Fibroblast of the aortic adventitia (primary cell): ENCODE measurements around the gene STIM2. TPM values are rescaled to one million over a fixed set of nuclear protein-coding genes. Genes with fewer than 3 reads are reported as not detected.

Experiments used
- DNase-seq: peaks from one replicate; pipeline ENCODE4 v3.0.0-alpha.2; 2010; ENCODE audit warnings: low read depth
- H3K4me3 ChIP-seq: 2 replicates; pipeline ENCODE4 v1.5.1; 2011; ENCODE audit warnings: low read depth, mild to moderate bottlenecking, control low read depth, low read length, moderate library complexity
- total RNA-seq: library from RNA; depleted of rRNA; stranded (reverse); fragments of >200 nt; gene quantifications from 2 replicates; pipeline ENCODE4 v1.2.3, GENCODE V29; 2012; ENCODE audit warnings: low replicate concordance
- TF ChIP-seq, protein P1 (sequence below): IDR thresholded peaks from 2 replicates; pipeline ENCODE4 v1.5.1; 2011; ENCODE audit warnings: mild to moderate bottlenecking, low read length, control low read depth, inconsistent platforms; ENCODE audit not compliant: insufficient read depth

The STIM2 gene
- total RNA-seq, 1 donor: 31.2 TPM

DNA sequence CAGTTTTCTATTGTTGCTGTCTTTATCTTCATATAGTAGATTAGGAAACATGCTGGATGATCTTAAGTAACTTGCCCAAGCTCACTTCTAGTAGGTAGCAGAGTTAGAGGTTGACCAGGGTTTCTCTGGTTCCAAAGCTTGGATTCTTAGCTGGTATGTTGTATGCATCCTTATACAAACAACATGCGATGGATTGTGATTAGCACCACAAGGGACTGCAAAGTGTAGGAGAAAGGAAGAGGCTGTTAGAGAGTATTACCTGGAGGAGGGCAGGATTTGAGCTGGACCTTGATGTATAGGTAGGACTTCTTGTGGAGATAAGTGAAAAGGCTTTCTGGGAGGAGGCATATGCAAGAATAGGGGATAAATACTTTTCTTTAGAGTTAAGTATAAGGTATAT lies 5.6 kb downstream of the STIM2 start:
- no peak for DNase-seq
- TF ChIP-seq, protein P1, sequence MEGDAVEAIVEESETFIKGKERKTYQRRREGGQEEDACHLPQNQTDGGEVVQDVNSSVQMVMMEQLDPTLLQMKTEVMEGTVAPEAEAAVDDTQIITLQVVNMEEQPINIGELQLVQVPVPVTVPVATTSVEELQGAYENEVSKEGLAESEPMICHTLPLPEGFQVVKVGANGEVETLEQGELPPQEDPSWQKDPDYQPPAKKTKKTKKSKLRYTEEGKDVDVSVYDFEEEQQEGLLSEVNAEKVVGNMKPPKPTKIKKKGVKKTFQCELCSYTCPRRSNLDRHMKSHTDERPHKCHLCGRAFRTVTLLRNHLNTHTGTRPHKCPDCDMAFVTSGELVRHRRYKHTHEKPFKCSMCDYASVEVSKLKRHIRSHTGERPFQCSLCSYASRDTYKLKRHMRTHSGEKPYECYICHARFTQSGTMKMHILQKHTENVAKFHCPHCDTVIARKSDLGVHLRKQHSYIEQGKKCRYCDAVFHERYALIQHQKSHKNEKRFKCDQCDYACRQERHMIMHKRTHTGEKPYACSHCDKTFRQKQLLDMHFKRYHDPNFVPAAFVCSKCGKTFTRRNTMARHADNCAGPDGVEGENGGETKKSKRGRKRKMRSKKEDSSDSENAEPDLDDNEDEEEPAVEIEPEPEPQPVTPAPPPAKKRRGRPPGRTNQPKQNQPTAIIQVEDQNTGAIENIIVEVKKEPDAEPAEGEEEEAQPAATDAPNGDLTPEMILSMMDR: no peak
- H3K4me3 ChIP-seq: no peak overlapping the region

DNA sequence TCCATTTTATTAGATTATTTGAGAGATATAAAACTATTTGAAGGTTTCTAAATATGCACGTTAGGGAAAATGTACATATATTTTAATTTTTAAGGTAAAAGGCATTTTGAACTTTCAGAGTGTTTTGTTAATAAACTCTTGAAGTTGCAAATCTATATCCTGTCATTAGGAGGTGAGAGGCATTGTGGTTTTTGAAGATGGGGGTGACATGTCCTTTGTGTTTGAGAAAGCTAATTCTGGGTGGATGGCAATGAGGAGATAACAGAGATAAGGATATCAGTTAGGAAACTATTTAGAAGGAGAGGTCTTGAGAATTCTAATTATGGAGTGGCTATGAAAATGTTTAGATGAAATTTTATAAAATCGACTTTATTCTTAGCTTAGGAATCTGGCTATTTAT lies 6.1 kb downstream of the STIM2 start:
- H3K4me3 ChIP-seq: no peak overlapping the region
- TF ChIP-seq, protein P1: no peak
- DNase-seq: no peak

DNA sequence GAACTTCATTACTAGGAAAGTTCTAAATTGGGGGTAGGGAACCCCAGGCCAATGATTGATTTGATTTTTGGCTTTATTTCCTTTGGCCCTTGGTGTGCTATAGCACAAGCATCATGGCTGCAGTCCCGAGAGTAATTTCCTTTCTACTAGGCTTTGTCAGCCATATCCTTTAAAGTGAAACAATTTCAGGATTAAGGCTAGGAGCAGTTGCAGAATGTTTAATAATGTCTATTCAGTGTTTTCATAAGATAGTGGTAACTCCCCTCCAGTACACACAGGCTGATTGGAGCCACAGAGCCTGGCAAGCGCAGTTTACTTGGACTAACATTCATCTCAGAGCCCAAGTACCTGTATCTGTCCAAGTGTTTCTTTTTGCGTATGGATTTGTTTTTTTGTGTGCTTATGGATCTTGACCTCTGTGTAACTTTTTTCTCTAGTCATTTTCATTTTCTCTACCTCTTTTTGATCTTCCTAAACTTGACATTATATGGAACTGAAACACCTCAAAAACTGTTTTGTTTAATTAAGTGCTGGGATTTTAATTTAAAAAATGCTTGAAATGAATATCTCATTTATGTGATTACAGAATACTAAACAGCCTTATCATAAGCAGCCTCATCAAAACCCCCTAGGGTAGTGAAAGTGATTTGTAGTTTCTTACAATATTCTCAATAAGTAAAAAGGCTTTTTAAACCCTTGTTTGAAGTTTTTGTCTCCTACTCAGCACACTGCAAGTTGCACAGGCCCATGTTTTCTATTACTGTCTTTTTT lies 7.5 kb downstream of the STIM2 start:
- peak; percentile 68 for DNase-seq
- TF ChIP-seq, protein P1: no peak
- H3K4me3 ChIP-seq: peak overlapping the region; percentile 29

DNA sequence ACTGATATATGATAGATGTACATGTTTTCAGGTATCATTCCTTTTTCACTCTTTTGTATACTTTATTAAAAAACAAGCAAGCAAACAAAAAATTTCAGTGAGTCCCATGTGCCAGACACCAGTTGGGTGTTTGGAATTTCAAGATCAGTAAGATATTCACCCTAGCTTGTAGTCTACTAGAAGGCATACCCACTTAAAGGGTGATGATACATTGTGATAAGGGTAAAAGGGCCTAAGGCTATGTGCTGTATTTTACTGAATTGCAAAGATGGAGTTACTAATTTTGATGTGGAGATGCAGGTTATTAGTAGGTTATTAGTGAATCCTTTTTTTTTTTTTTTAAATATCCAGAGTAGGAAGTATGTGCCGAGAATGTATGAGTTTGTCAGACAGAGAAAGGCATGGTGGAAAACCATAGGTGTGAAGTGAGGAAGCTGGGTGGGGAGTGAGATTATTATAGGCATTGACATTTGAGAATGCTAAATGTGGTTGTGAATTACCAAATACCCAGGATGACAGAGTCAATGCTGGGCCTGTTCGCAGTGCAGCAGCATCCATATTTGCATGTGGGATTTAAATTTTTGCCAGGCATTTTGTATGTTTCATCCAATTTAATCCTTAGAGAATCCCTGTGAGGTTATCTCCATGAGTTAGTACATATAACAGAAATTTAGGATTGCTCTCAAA lies 10.1 kb downstream of the STIM2 start:
- no peak for DNase-seq
- no peak overlapping the region for H3K4me3 ChIP-seq
- TF ChIP-seq, protein P1: no peak

DNA sequence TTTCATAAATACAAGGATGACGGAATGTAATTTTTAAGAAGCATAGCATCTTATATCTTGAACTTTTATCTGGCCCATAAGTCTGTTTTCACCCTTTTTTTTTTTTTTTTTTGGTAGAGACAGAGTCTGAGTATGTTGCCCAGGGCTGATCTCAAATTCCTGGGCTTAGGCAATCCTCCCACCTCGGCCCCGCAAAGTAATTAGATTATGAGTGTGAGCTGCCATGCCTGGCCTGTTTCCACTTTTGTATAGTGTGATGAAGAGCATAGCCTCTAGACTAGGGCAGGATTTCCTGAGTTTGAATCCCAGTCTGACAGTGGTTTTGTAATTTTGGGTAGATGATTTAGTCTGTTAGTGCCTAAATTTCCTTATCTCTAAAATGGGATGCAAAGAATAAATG lies 11.0 kb downstream of the STIM2 start:
- H3K4me3 ChIP-seq: no peak overlapping the region
- TF ChIP-seq, protein P1: no peak
- DNase-seq: peak; percentile 76

DNA sequence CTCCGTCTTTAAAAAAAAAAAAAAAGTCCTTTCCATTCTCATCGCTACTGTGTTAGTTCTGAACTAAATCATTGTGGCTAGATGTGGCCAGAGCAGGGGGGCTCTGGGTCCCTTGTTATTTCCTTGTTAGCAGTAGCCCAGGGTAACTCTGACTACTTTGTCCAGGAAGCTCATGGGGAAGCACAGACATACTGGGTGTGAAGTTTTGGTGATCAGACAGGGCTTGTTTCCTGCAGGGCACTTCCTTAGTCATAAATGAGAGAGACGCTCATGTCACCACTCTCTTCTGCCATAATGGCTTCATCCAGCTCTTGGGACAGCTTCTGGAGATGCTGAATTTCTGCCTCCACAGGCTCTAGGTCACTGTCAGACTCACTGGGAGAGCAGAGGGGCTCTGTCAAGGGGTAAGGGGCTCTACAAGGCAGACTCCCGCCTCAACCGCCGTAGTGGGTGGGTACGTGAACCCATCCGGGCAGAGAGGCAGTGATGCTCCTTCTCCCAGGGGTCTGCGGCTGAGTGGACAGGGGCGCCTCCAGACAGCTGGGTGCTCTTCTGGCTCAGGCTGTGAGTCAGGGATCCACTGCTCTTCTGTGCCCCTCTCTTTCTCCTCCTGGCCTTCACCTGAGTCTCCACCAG lies 12.9 kb downstream of the STIM2 start:
- TF ChIP-seq, protein P1: no peak
- DNase-seq: no peak
- H3K4me3 ChIP-seq: no peak overlapping the region
